Psoas muscle (tissue), 8 donors: Measurements from ENCODE around the gene KRTAP5-8. TPM values are rescaled to one million over a fixed set of nuclear protein-coding genes. Genes with fewer than 3 reads are reported as not detected.

ENCODE experiments used
- ATAC-seq, 4 donors: fragments of 200-7000 bp; cut with Tn5 transposase; one replicate each; pipeline ENCODE4 v1.9.1; 2020; ENCODE audit warnings: moderate library complexity in 3 of 4, mild to moderate bottlenecking in 2 of 4
- DNase-seq, 2 donors: peaks; one replicate each; pipeline ENCODE4 v3.0.0-alpha.2; 2020
- H3K27ac ChIP-seq: fragments of 200-600 bp; one replicate; pipeline ENCODE4 v1.8.0; 2022
- H3K27me3 ChIP-seq, 3 donors: fragments of 200-600 bp in 1 of 3; one replicate each; pipeline versions ENCODE4 v1.6.1 to v1.8.0; 2013 to 2022; ENCODE audit warnings: low read length in 2 of 3, mild to moderate bottlenecking in 2 of 3, moderate library complexity in 1 of 3; ENCODE audit not compliant: insufficient read depth in 3 of 3
- H3K36me3 ChIP-seq, 2 donors: fragments of 200-600 bp in 1 of 2; one replicate each; pipeline versions ENCODE4 v1.6.1 to v1.8.0; 2013 to 2022; ENCODE audit warnings: low read depth in 1 of 2, mild to moderate bottlenecking in 1 of 2, moderate library complexity in 1 of 2; ENCODE audit not compliant: insufficient read depth in 1 of 2
- H3K4me1 ChIP-seq: fragments of 200-600 bp; one replicate; pipeline ENCODE4 v1.8.0; 2022
- H3K4me3 ChIP-seq: fragments of 200-600 bp; one replicate; pipeline ENCODE4 v1.8.0; 2022; ENCODE audit warnings: mild to moderate bottlenecking
- H3K9me3 ChIP-seq: fragments of 200-600 bp; one replicate; pipeline ENCODE4 v1.8.0; 2022
- WGBS, 3 donors: extraction: QIAGEN DNeasy Blood & Tissue Kit; methylation state at CpG; one replicate each; pipeline versions ENCODE4 v1.1.6 to v1.1.7; 2013; 5-methylcytosine and 5-hydroxymethylcytosine counted together
- intact Hi-C, 2 donors: fragments of 100-400 bp; cut with DNase I; formaldehyde crosslinking; loops; one replicate each; pipeline versions ENCODE4 v1.11.0 to v1.14.2; 2022
- polyA plus RNA-seq, 3 donors: library from polyadenylated mRNA; stranded (reverse); fragments of 200-250 nt; gene quantifications; one replicate each; pipeline ENCODE4 v1.2.3, GENCODE V29; 2013
- total RNA-seq, 4 donors: library from RNA; stranded (reverse); fragmentation: NEBNext Ultra II Directional in 2 of 4; extraction: Animal tissue kit (Norgen Biotek cat#: 25700) in 2 of 4; gene quantifications; one replicate each; pipeline versions ENCODE4 v1.2.1 to v1.2.4, GENCODE V29; 2021 to 2023
- TF ChIP-seq, protein P1 (sequence below): fragments of 200-600 bp; IDR thresholded peaks from one replicate; pipeline ENCODE4 v1.8.0; 2022; ENCODE audit warnings: antibody characterized with exemption
- donor health status: healthy with polysubstance abuse.
- donor health status: DM: no; HTN: no; CAD: no; lungs with moderate emphysema.
- donor health status: Bipolar disorder and iron deficiency.
- donor health status: healthy.
- donor health status: DM: yes; HTN: yes; CAD: no.
- donor health status: DM: no; HTN: no; CAD: no.
- donor health status: DM: no; HTN: no; CAD: no.
- donor health status: DM: yes; HTN: yes; CAD: no.

Gene KRTAP5-8
- total and polyA plus RNA-seq, 7 donors, result not detected

- no peaks in the 10 kb centered on the region for H3K36me3 ChIP-seq
- H3K4me1 ChIP-seq, result no peaks in the 10 kb centered on the region
- ATAC-seq, result no peak
- H3K9me3 ChIP-seq, result no peaks in the 10 kb centered on the region
- TF ChIP-seq, protein P1, sequence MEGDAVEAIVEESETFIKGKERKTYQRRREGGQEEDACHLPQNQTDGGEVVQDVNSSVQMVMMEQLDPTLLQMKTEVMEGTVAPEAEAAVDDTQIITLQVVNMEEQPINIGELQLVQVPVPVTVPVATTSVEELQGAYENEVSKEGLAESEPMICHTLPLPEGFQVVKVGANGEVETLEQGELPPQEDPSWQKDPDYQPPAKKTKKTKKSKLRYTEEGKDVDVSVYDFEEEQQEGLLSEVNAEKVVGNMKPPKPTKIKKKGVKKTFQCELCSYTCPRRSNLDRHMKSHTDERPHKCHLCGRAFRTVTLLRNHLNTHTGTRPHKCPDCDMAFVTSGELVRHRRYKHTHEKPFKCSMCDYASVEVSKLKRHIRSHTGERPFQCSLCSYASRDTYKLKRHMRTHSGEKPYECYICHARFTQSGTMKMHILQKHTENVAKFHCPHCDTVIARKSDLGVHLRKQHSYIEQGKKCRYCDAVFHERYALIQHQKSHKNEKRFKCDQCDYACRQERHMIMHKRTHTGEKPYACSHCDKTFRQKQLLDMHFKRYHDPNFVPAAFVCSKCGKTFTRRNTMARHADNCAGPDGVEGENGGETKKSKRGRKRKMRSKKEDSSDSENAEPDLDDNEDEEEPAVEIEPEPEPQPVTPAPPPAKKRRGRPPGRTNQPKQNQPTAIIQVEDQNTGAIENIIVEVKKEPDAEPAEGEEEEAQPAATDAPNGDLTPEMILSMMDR, result no peak
- WGBS, 3 donors, result 59 to 78% (median 70%) methylated on average over 5 of the region's 5 CpGs
- no peak for DNase-seq
- intact Hi-C loops, result no loop called here
- no peak within 1 kb of the TSS for H3K27ac ChIP-seq
- no peak within 1 kb of the TSS for H3K4me3 ChIP-seq
- H3K27me3 ChIP-seq, result no peaks in the 10 kb centered on the region
Measured at GRCh38 chr11:71548120-71548519, 10.3 kb downstream of the KRTAP5-8 start, which contains the start of gene KRTAP5-9. TSS of gene KRTAP5-9 (plus strand) at chr11:71548420. CDS start at chr11:71548658, 238 bp downstream.

- TF ChIP-seq, protein P1, result no peak
- no peak for ATAC-seq
- DNase-seq, result no peak
- no peaks in the 10 kb centered on the region for H3K4me1 ChIP-seq
- no peaks in the 10 kb centered on the region for H3K9me3 ChIP-seq
- H3K27me3 ChIP-seq, result no peaks in the 10 kb centered on the region
- no peak overlapping the region for H3K27ac ChIP-seq
- no peak overlapping the region for H3K4me3 ChIP-seq
- no peaks in the 10 kb centered on the region for H3K36me3 ChIP-seq
- intact Hi-C loops, result no loop called here
- 18 to 31% (median 28%) methylated on average over 5 of the region's 5 CpGs for WGBS, 3 donors
Measured at GRCh38 chr11:71548716-71549151, 10.9 kb downstream of the KRTAP5-8 start.

- DNase-seq, result no peak
- no peaks in the 10 kb centered on the region for H3K27me3 ChIP-seq
- no peaks in the 10 kb centered on the region for H3K36me3 ChIP-seq
- no peak overlapping the region for H3K4me3 ChIP-seq
- intact Hi-C loops, result no loop called here
- 87 to 92% (median 89%) methylated on average over 1 of the region's 1 CpG for WGBS, 3 donors
- H3K9me3 ChIP-seq, result no peaks in the 10 kb centered on the region
- ATAC-seq, result no peak
- TF ChIP-seq, protein P1, result no peak
- H3K27ac ChIP-seq, result no peak overlapping the region
- no peaks in the 10 kb centered on the region for H3K4me1 ChIP-seq
Measured at GRCh38 chr11:71551711-71552110, 13.9 kb downstream of the KRTAP5-8 start.

GRCh38 chr11:71554996-71555395 is 17.2 kb downstream of the KRTAP5-8 start:
- intact Hi-C loops, result no loop called here
- no peak for DNase-seq
- TF ChIP-seq, protein P1, result no peak
- no peaks in the 10 kb centered on the region for H3K4me1 ChIP-seq
- no peaks in the 10 kb centered on the region for H3K27me3 ChIP-seq
- no peaks in the 10 kb centered on the region for H3K36me3 ChIP-seq
- no peaks in the 10 kb centered on the region for H3K9me3 ChIP-seq
- H3K27ac ChIP-seq, result no peak overlapping the region
- no peak for ATAC-seq
- no peak overlapping the region for H3K4me3 ChIP-seq
- whole genome bisulfite sequencing, 3 donors, result 68 to 78% (median 68%) methylated on average over 6 of the region's 6 CpGs

DNA sequence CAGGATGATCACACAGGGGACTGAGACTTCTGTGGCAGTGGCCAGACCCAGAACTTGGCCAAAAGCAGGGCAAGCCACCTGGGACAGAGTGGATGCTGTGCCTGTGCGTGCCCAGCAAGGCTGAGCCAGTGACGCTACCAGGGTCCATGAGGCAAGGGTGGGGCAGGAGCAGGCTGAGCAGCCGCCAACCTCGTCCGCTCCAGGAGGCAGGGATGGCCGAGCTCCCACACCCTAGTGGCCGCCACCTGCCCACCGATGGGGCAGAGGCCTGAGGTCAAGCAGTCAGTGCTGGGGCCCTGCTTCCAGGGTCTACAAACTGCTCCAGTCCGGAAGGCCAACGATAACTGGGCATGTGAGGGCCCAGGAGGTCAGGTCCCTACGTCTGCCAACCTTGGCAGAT is 17.7 kb downstream of the KRTAP5-8 start:
- no peak for ATAC-seq

More for the DNA sequence above, 17.7 kb downstream of the KRTAP5-8 start:
- no peaks in the 10 kb centered on the region for H3K4me1 ChIP-seq
- no peaks in the 10 kb centered on the region for H3K36me3 ChIP-seq
- no peak overlapping the region for H3K27ac ChIP-seq
- TF ChIP-seq, protein P1, result no peak
- no peak overlapping the region for H3K4me3 ChIP-seq
- DNase-seq, result no peak
- H3K27me3 ChIP-seq, result no peaks in the 10 kb centered on the region
- H3K9me3 ChIP-seq, result no peaks in the 10 kb centered on the region
- intact Hi-C loops, result no loop called here
- 89 to 92% (median 92%) methylated on average over 11 of the region's 11 CpGs for WGBS, 3 donors
